ENCODE results near the gene P2RY11. TPM values are rescaled to one million over a fixed set of nuclear protein-coding genes. Genes with fewer than 3 reads are reported as not detected.

The P2RY11 gene
- total and polyA plus RNA-seq, 8 donors = 8.4 to 24.4 (median 12.9) TPM

DNA sequence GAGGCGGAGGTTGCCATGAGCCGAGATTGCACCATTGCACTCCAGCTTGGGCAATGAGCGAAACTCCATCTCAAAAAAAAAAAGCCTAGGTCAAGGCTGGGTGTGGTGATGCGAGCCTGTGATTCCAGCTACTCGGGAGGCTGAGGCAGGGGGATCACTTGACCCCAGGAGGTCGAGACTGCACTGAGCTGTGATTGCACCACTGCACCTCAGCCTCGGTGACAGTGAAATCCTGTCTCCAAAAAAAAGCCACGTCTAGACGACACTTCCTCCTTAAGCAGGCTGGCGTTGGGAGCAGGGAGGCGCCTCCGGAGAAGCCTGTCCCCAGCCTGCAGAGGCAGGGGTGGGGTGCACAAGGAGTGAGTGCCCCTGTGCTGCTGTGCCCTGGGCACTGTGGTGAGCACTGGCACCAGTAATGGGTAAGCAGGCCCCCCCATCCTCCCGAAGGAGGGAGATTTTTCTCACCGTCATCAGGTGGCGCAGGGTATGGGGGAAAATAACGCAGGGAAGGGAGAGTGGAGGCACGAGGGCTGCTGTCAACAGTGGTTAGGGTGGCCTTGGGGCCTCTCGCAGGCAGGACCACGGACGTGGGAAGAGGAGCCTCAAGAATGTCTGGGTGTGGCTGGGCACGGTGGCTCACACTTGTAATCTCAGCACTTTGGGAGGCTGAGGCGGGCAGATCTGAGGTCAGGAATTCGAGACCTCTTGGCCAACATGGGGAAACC is 706 bp downstream of the P2RY11 start:
- intact Hi-C loops (cut with DNase I) = loop anchor here in 1 of 2 donors (10.0 kb wide), 1 partner anchor 133 kb away; no protein-coding TSS in a partner anchor

GRCh38 chr19:10112895-10113591 is 1.6 kb downstream of the P2RY11 start:
- Histone ChIP-seq H3K27me3 (no peaks in the 10 kb centered on the region), H3K9me3 (no peaks in the 10 kb centered on the region), H3K36me3 (peaks cover 0 to 91% of the 10 kb centered on the region in 2 donors), H3K4me1 (peaks cover 0 to 58% of the 10 kb centered on the region in 2 donors), H3K4me3 (peak overlapping the region in 1 of 2 donors; percentile 23), H3K27ac (peak overlapping the region in 1 of 2 donors; percentile 82)
- intact Hi-C loops (cut with DNase I) = loop anchor here in 1 of 2 donors (10.0 kb wide), 1 partner anchor 132 kb away; no protein-coding TSS in a partner anchor
- peak; percentile 24 to 44 for TF ChIP-seq CTCF (IDR thresholded peaks at IDR 0.05)
- peak in 1 of 4 donors; percentile 89 for DNase-seq
- ATAC-seq = peak; percentile 58

More for the DNA sequence above, 706 bp downstream of the P2RY11 start:
- ATAC-seq = peak; percentile 18
- H3K4me1 ChIP-seq = peaks cover 2 to 60% of the 10 kb centered on the region in 2 donors
- DNase-seq = peak in 2 of 4 donors; percentile 39 to 85
- peak overlapping the region in 1 of 2 donors; percentile 23 for H3K4me3 ChIP-seq
- peaks cover 0 to 90% of the 10 kb centered on the region in 2 donors for H3K36me3 ChIP-seq
- H3K27ac ChIP-seq = peak overlapping the region in 1 of 2 donors; percentile 82
- no peak for TF ChIP-seq CTCF (IDR thresholded peaks at IDR 0.05)
- H3K27me3 ChIP-seq = no peaks in the 10 kb centered on the region
- H3K9me3 ChIP-seq = no peaks in the 10 kb centered on the region

DNA sequence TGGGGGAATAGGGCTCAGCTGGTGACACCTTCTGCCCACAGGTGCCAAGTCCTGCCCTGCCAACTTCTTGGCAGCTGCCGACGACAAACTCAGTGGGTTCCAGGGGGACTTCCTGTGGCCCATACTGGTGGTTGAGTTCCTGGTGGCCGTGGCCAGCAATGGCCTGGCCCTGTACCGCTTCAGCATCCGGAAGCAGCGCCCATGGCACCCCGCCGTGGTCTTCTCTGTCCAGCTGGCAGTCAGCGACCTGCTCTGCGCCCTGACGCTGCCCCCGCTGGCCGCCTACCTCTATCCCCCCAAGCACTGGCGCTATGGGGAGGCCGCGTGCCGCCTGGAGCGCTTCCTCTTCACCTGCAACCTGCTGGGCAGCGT is 2.1 kb downstream of the P2RY11 start:
- no peak for DNase-seq
- no peaks in the 10 kb centered on the region for H3K9me3 ChIP-seq
- no peak for TF ChIP-seq CTCF (IDR thresholded peaks at IDR 0.05)
- H3K27me3 ChIP-seq = no peaks in the 10 kb centered on the region
- H3K36me3 ChIP-seq = peaks cover 0 to 91% of the 10 kb centered on the region in 2 donors
- no peak overlapping the region for H3K4me3 ChIP-seq
- intact Hi-C loops (cut with DNase I) = loop anchor here in 1 of 2 donors (10.0 kb wide), 1 partner anchor 131 kb away; no protein-coding TSS in a partner anchor
- no peak overlapping the region for H3K27ac ChIP-seq
- H3K4me1 ChIP-seq = peaks cover 2 to 57% of the 10 kb centered on the region in 2 donors
- ATAC-seq = no peak

- Histone ChIP-seq H3K9me3 (no peaks in the 10 kb centered on the region), H3K27ac (no peak overlapping the region), H3K36me3 (peaks cover 0 to 88% of the 10 kb centered on the region in 2 donors), H3K4me1 (peaks cover 7 to 62% of the 10 kb centered on the region in 2 donors), H3K27me3 (no peaks in the 10 kb centered on the region), H3K4me3 (no peak overlapping the region)
- intact Hi-C loops (cut with DNase I) = loop anchor here in 1 of 2 donors (10.0 kb wide), 1 partner anchor 131 kb away; no protein-coding TSS in a partner anchor
- no peak for TF ChIP-seq CTCF (IDR thresholded peaks at IDR 0.05)
- DNase-seq (peak in 1 of 4 donors; percentile 80), ATAC-seq (no peak)
Measured at GRCh38 chr19:10113964-10114650, 2.6 kb downstream of the P2RY11 start.

Measured in left lung (tissue), 10 donors.